Endodermal cell (in vitro differentiated cells): ENCODE data around the gene ADIPOR1. TPM values are rescaled to one million over a fixed set of nuclear protein-coding genes. Genes with fewer than 3 reads are reported as not detected.
"Not testable (repeated sequence)": the region's sequence is repeated elsewhere in the genome, so short reads cannot be mapped to it uniquely, and the experiment has no call there.

ENCODE experiments used
- DNase-seq: peaks from one replicate; pipeline ENCODE4 v3.0.0-alpha.2; 2017
- H3K27ac ChIP-seq: 2 replicates; pipeline ENCODE4 v1.5.1; 2013; ENCODE audit warnings: mild to moderate bottlenecking, low read depth, low read length, moderate library complexity
- H3K27me3 ChIP-seq: 2 replicates; pipeline ENCODE4 v1.6.1; 2013; ENCODE audit warnings: mild to moderate bottlenecking, low read length, moderate library complexity; ENCODE audit not compliant: insufficient read depth, control insufficient read depth, poor library complexity, severe bottlenecking
- H3K36me3 ChIP-seq: 2 replicates; pipeline ENCODE4 v1.7.0; 2013; ENCODE audit warnings: mild to moderate bottlenecking, low read length, moderate library complexity; ENCODE audit not compliant: control insufficient read depth, insufficient read depth
- H3K4me1 ChIP-seq: one replicate; pipeline ENCODE4 v1.7.0; 2013; ENCODE audit warnings: low read length; ENCODE audit not compliant: control insufficient read depth, insufficient read depth
- H3K4me3 ChIP-seq: 2 replicates; pipeline ENCODE4 v1.5.1; 2013; ENCODE audit warnings: mild to moderate bottlenecking, low read length, moderate library complexity
- H3K9ac ChIP-seq: 2 replicates; pipeline ENCODE4 v1.6.1; 2013; ENCODE audit warnings: mild to moderate bottlenecking, low read length, moderate library complexity; ENCODE audit not compliant: poor library complexity, severe bottlenecking; ENCODE audit errors: extremely low read depth
- H3K9me3 ChIP-seq: 2 replicates; pipeline ENCODE4 v1.6.1; 2013; ENCODE audit warnings: mild to moderate bottlenecking, low read length, moderate library complexity; ENCODE audit not compliant: control insufficient read depth
- H3K27ac Mint-ChIP-seq: 2 replicates; pipeline ENCODE4 v1.8.0; 2020; ENCODE audit warnings: mixed read lengths
- H3K27me3 Mint-ChIP-seq: 2 replicates; pipeline ENCODE4 v1.8.0; 2021; ENCODE audit warnings: mild to moderate bottlenecking, mixed read lengths; ENCODE audit not compliant: insufficient read depth
- H3K36me3 Mint-ChIP-seq: 2 replicates; pipeline ENCODE4 v1.8.0; 2020; ENCODE audit warnings: low read depth, mixed read lengths
- H3K4me1 Mint-ChIP-seq: 2 replicates; pipeline ENCODE4 v1.8.0; 2020; ENCODE audit warnings: mixed read lengths
- H3K4me3 Mint-ChIP-seq: 2 replicates; pipeline ENCODE4 v1.8.0; 2020; ENCODE audit warnings: mild to moderate bottlenecking, moderate library complexity, mixed read lengths
- H3K9me3 Mint-ChIP-seq: 2 replicates; pipeline ENCODE4 v1.8.0; 2020; ENCODE audit warnings: mild to moderate bottlenecking, mixed read lengths
- CTCF ChIP-seq: fragments of 200-600 bp; sonication (generic); conservative IDR thresholded peaks from 2 replicates; pipeline ENCODE4 v1.5.0; 2021; ENCODE audit warnings: antibody characterized with exemption, mild to moderate bottlenecking
- WGBS, 2 experiments: methylation state at CpG; one replicate each; pipeline versions ENCODE4 v1.1.5 to v1.1.7; 2013; ENCODE audit warnings: missing lambda C conversion rate in 2 of 2, mixed read lengths in 1 of 2; ENCODE audit not compliant: insufficient coverage in 1 of 2, insufficient read length in 1 of 2; 5-methylcytosine and 5-hydroxymethylcytosine counted together
- total RNA-seq, 2 donors: library from RNA; stranded (reverse); fragmentation: NEBNext Ultra II Directional in 1 of 2; extraction: Animal tissue kit (Norgen Biotek cat#: 25700) in 1 of 2; gene quantifications; 2 replicates in 1 of 2; 3 replicates in 1 of 2; pipeline ENCODE4 v1.2.1, GENCODE V29; 2021

ADIPOR1 gene
- total RNA-seq, 2 donors from 2014 or later = 68.1 to 79.7 TPM

GRCh38 chr1:202915146-202915545 is 43.0 kb downstream of the ADIPOR1 start:
- Histone ChIP-seq H3K27ac (no peak overlapping the region), H3K9me3 (no peaks in the 10 kb centered on the region), H3K4me1 (no peaks in the 10 kb centered on the region), H3K4me3 (no peak overlapping the region), H3K9ac (no peak overlapping the region), H3K27me3 (no peaks in the 10 kb centered on the region), H3K36me3 (peaks cover 81% of the 10 kb centered on the region)
- H3K27ac Mint-ChIP-seq = no peak overlapping the region
- H3K4me3 Mint-ChIP-seq = no peak overlapping the region
- no peaks in the 10 kb centered on the region for H3K4me1 Mint-ChIP-seq
- H3K9me3 Mint-ChIP-seq = no peaks in the 10 kb centered on the region
- H3K36me3 Mint-ChIP-seq = peaks cover 64% of the 10 kb centered on the region
- no peaks in the 10 kb centered on the region for H3K27me3 Mint-ChIP-seq
- no peak for DNase-seq
- TF ChIP-seq CTCF = no peak

GRCh38 chr1:202912476-202912875 is 45.6 kb downstream of the ADIPOR1 start:
- not testable (repeated sequence) for H3K27me3 ChIP-seq, H3K9ac ChIP-seq, DNase-seq, H3K4me3 Mint-ChIP-seq, H3K27me3 Mint-ChIP-seq, H3K9me3 Mint-ChIP-seq, H3K4me1 Mint-ChIP-seq, H3K27ac ChIP-seq, H3K4me1 ChIP-seq, H3K4me3 ChIP-seq, H3K9me3 ChIP-seq, H3K27ac Mint-ChIP-seq
- peaks cover 60% of the 10 kb centered on the region for H3K36me3 Mint-ChIP-seq
- peaks cover 84% of the 10 kb centered on the region for H3K36me3 ChIP-seq
- 92 to 100% methylated on average over 3 to 4 of the region's 4 CpGs for WGBS, 2 experiments

- Mint-ChIP-seq H3K9me3 (no peaks in the 10 kb centered on the region), H3K4me1 (peaks cover 2% of the 10 kb centered on the region), H3K36me3 (peaks cover 60% of the 10 kb centered on the region), H3K27ac (no peak overlapping the region), H3K27me3 (no peaks in the 10 kb centered on the region), H3K4me3 (no peak overlapping the region)
- H3K36me3 ChIP-seq = peaks cover 63% of the 10 kb centered on the region
- H3K4me1 ChIP-seq = no peaks in the 10 kb centered on the region
- H3K9me3 ChIP-seq = peaks cover 4% of the 10 kb centered on the region
- no peaks in the 10 kb centered on the region for H3K27me3 ChIP-seq
- H3K27ac ChIP-seq = no peak overlapping the region
- no peak overlapping the region for H3K4me3 ChIP-seq
- no peak overlapping the region for H3K9ac ChIP-seq
- 82 to 89% methylated on average over 1 of the region's 1 CpG for WGBS, 2 experiments
- DNase-seq = no peak
- TF ChIP-seq CTCF = no peak
Measured at GRCh38 chr1:202909494-202909893, 48.6 kb downstream of the ADIPOR1 start.

- peaks cover 59% of the 10 kb centered on the region for H3K36me3 ChIP-seq
- Mint-ChIP-seq H3K4me3 (no peak overlapping the region), H3K36me3 (peaks cover 58% of the 10 kb centered on the region), H3K9me3 (no peaks in the 10 kb centered on the region), H3K27ac (no peak overlapping the region), H3K27me3 (no peaks in the 10 kb centered on the region), H3K4me1 (peaks cover 4% of the 10 kb centered on the region)
- H3K4me3 ChIP-seq = no peak overlapping the region
- H3K4me1 ChIP-seq = no peaks in the 10 kb centered on the region
- DNase-seq = no peak
- no peak for TF ChIP-seq CTCF
- 92 to 97% methylated on average over 2 to 6 of the region's 6 CpGs for WGBS, 2 experiments
- H3K27me3 ChIP-seq = no peaks in the 10 kb centered on the region
- no peak overlapping the region for H3K9ac ChIP-seq
- H3K27ac ChIP-seq = no peak overlapping the region
- peaks cover 4% of the 10 kb centered on the region for H3K9me3 ChIP-seq
Measured at GRCh38 chr1:202908998-202909397, 49.1 kb downstream of the ADIPOR1 start.
